ENCODE results near the gene EIF3L.
A peak's percentile ranks its signal among the peaks of the same experiment; 100 is the strongest.
"Not testable (repeated sequence)": the region's sequence is repeated elsewhere in the genome, so short reads cannot be mapped to it uniquely, and the experiment has no call there.

EIF3L gene

DNA sequence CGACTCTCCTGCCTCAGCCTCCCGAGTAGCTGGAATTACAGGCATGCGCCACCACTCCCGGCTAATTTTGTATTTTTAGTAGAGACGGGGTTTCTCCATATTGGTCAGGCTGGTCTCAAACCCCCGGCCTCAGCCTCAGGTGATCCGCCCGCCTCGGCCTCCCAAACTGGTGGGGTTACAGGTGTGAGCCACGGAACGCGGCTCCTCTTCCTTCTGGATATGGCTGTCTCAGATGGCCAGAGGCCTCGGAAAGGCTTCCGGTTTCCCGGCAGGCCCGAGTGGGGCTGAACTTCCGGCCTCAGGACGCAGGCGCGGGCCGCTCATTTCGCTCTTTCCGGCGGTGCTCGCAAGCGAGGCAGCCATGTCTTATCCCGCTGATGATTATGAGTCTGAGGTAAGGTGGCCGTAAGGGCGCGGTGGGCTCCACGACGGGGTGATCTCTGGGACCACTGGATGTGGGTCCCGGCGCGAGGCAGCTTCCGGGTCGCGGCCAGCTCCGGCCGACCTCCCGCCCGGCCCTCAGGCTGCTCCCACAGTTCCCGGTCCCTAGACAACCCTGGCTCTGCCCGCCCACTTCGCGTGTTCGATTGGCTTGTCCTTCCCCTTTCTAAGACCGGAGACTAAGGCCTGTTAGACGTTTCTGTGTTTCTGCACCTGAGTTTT is at the start of gene EIF3L:
Gene EIF3L, plus strand, starts transcription at position 331 of the 663 bp plus-strand sequence. Its CDS starts 31 bp downstream, at position 362.
- DNase-seq = peak; percentile 94

GRCh38 chr22:37799979-37800378 is 49.2 kb upstream of the EIF3L start:
- DNase-seq = not testable (repeated sequence)

GRCh38 chr22:37801946-37802309 is 47.3 kb upstream of the EIF3L start:
- no peak for DNase-seq

- peak; percentile 63 for DNase-seq
Measured at GRCh38 chr22:37802310-37803194, 46.7 kb upstream of the EIF3L start.

DNA sequence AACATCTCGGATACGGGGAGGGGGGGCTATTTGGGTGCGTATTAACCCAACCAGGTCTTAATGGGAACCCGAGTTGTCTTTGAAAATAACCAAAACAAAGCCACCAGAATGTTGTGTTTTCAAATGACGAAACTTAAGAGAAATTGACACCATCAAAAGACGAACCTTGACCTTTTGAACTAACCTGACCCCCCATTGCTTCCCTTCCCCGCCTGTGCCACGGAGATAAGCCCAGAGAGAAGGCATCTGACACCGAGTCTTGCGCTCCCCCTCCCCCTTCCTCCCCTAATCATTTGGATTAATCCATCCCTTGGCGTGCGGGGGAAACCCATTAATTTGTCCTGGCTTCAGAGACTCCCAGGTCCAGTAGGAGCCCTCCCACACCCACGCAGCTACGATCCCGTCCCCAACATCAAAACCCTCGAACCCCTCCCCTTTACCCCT is 46.0 kb upstream of the EIF3L start:
- no peak for DNase-seq

DNA sequence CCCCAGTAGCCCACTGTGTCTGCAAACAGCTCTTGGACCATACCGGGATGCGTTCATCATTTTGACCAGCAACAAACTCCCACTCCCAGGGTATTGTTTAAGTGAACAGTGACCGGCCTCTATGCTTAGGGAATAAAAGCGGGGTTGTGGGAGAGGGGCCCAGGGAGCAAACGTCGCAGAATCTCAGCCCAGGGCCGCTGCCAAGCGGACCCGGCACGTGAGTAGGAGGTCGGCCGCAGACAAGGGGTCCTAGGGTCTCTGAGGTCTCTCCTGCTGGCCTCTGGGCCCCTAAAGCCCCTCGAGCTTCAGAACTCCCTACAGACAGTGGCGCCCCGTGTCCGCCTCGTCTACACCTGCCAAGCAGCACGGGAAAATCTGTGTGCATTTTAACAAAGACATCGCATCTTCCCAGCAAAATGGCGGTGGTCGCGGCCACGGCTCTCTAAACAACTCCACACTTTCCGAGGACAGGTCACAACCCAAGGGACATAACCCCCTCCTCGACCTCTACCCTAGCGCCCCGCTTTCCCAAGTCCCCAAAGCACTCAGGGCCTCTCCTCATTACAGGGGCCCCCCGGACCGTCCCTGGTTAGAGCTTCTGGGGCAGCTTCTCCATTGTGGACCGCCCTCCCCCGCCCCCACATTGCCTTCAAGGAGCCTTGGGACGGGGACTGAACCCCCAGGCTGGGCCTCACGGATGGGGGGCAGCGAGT is 45.4 kb upstream of the EIF3L start:
- DNase-seq = no peak

DNA sequence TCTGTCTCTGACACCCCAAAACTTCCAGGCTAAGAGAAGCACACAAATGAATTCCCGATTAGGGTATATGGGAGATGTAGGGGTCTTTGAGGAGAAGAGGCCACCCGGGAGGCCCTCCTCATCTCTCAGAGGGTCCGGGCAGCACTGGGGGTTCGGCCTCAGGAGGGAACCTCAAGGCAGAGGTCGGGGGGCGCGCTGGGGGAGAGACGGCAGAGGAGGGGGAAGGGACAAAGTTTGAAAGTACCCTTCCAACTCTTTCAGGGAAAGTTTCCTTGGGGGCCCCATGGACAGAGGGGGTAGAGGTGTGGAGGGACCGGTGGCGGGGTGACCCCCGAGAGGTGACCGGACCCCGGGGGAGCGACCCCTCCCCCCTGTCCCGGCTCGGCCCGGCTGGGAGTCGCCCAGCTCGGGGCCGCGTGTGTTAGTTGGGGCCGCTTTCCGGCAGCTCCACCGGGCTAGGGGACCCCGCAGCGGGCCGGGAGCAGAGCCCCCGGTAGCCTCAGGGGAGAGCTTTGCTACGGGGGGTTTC is 44.8 kb upstream of the EIF3L start:
- peak; percentile 63 for DNase-seq

DNA sequence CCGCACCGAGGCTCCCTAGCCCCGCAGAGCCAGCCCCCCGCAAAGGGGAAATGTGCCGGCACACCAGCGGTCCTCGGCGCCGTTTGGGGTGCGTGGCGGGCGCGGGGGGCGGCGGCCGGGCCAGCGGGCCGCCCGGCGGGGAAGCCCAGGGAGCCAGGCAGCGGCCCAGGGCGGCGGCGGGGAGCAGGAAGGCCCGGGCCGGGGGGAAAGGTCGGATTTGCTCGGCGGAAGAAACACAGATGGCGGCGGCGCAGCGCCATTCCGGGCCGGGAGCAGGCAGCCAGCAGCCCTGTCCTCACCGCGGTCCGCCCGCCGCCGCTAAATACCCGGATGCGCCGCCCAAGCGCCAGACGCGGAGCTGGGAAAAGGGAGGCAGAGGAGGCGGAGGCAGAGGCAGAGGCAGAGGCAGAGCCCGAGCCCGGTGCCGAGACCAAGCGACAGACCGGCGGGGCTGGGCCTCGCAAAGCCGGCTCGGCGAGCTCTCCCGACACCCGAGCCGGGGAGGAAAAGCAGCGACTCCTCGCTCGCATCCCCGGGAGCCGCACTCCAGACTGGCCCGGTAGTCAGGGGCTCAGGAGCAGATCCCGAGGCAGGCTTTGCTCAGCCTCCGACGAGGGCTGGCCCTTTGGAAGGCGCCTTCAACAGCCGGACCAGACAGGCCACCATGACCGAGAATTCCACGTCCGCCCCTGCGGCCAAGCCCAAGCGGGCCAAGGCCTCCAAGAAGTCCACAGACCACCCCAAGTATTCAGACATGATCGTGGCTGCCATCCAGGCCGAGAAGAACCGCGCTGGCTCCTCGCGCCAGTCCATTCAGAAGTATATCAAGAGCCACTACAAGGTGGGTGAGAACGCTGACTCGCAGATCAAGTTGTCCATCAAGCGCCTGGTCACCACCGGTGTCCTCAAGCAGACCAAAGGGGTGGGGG is 44.1 kb upstream of the EIF3L start:
- DNase-seq = peak; percentile 87

DNA sequence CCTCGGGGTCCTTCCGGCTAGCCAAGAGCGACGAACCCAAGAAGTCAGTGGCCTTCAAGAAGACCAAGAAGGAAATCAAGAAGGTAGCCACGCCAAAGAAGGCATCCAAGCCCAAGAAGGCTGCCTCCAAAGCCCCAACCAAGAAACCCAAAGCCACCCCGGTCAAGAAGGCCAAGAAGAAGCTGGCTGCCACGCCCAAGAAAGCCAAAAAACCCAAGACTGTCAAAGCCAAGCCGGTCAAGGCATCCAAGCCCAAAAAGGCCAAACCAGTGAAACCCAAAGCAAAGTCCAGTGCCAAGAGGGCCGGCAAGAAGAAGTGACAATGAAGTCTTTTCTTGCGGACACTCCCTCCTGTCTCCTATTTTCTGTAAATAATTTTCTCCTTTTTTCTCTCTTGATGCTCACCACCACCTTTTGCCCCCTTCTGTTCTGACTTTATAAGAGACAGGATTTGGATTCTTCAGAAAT is 43.4 kb upstream of the EIF3L start:
- DNase-seq = no peak

DNA sequence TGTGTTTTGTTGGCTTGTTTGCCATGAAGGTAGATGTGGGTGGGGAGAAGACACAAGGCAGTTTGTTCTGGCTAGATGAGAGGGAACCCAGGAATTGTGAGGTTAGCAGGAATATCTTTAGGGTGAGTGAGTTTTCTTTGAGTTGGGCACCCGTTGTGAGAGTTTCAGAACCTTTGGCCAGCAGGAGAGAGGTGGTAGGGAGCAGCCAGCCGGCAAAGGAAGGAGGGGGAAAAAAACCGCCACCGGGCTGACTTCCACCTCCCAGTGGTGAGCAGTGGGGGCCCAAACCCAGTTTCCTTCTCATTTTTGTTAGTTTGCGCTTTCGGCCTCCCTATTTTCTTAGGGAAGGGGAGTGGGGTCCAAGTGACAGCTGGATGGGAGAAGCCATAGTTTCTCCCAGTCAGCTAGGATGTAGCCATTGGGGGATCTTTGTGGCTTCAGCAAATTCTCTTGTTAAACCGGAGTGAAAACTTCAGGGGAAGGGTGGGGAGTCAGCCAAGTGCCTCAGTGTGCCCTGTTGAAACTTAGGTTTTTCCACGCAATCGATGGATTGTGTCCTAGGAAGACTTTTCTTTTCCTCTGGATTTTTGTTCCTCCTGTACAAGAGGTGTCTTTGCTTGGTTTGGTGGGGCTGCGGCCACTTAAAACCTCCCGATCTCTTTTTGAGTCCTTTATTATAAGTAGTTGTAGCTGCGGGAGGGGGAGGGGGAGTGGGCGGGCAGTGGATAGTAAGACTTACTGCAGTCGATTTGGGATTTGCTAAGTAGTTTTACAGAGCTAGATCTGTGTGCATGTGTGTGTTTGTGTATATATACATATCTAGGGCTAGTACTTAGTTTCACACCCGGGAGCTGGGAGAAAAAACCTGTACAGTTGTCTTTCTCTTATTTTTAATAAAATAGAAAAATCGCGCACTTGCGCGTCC is 42.5 kb upstream of the EIF3L start:
- DNase-seq = no peak

GRCh38 chr22:37807410-37808293 is 41.6 kb upstream of the EIF3L start, which contains the start of gene GCAT:
GCAT (plus strand) TSS chr22:37807934; CDS start chr22:37807968, 34 bp downstream.
- peak; percentile 93 for DNase-seq

- no peak for DNase-seq
Measured at GRCh38 chr22:37808294-37808657, 40.9 kb upstream of the EIF3L start.

- DNase-seq = no peak
Measured at GRCh38 chr22:37809672-37810333, 39.4 kb upstream of the EIF3L start.

DNA sequence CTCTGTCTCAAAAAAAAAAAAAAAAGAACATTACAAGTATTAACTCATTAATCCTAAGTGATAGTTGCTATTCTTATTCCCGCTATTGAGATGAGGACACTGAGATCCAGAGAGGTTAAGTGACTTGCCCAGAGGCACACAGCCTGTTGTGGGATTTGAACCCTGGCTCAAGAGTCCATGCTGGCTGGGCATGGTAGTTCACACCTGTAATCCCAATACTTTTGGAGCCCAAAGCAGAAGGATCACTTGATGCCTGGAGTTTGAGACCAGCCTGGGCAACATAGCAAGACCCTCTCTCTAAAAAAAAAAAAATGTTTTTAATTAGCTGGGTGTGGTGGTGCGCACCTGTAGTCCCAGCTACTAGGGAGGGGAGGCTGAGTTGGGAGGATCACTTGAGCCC is 37.4 kb upstream of the EIF3L start:
- no peak for DNase-seq

DNA sequence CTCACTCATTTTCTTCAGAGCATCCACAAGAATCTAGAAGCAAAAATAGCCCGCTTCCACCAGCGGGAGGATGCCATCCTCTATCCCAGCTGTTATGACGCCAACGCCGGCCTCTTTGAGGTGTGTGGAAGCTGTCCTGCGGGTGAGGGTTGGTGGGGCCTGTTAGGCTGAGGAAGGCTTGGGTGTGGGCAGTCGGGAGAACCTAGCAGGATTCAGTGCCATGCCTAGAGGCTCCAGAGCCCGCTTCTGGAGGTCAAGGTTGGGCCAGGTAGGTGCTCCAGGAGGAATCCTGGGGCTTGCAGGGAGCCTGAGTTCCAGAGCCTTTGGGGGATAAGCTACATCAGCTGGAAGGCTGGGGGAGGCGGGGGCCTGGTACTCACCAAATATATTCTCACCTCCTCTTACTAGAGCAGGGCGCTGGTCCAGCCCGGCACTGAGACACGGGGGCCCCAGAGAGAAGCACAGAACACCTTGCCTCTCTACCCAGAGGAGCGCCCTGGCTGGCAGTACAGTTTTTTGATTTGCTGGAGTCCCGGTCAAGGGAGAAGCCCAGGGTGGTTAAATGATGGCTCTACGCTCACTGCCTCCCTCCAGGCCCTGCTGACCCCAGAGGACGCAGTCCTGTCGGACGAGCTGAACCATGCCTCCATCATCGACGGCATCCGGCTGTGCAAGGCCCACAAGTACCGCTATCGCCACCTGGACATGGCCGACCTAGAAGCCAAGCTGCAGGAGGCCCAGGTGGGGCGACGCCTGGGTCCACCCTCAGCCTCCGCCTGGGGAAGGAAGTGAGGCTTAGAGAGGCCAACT is 36.1 kb upstream of the EIF3L start:
- DNase-seq = no peak

GRCh38 chr22:37815593-37815992 is 33.6 kb upstream of the EIF3L start:
- no peak for DNase-seq

GRCh38 chr22:37816543-37817180 is 32.6 kb upstream of the EIF3L start:
- DNase-seq = no peak

Data from activated CD8-positive, alpha-beta memory T cell treated with anti-CD3 and anti-CD28 coated beads for 24 hours (primary cell).